IMR-90 (cell line): ENCODE data around the gene ORC5. TPM values are rescaled to one million over a fixed set of nuclear protein-coding genes. Genes with fewer than 3 reads are reported as not detected.

Source experiments
- ATAC-seq: fragments of 200-7000 bp; cut with Tn5 transposase; 2 replicates; pipeline ENCODE4 v1.9.1; 2020; ENCODE audit warnings: low read depth, mild to moderate bottlenecking, moderate library complexity
- BruUV-seq: library from RNA; stranded (reverse); fragments of 400-500 nt; replicated peaks from 2 replicates; lab custom pipeline; 2021; lab: Mats Ljungman, UMichigan
- CTCF ChIA-PET: fragments of 300-600 bp; formaldehyde crosslinking; extraction: SDS; loops from one replicate; lab custom pipeline; 2021; ENCODE audit warnings: antibody characterized with exemption; lab: Yijun Ruan, JAX
- POLR2A ChIA-PET: fragments of 300-600 bp; sonication (Branson Sonifier 250); formaldehyde crosslinking; loops from one replicate; lab custom pipeline; 2022; ENCODE audit warnings: antibody characterized with exemption; ENCODE audit not compliant: unreplicated experiment; lab: Charles Lee
- DNase-seq: peaks from one replicate; pipeline ENCODE4 v3.0.0; 2013
- H2AFZ ChIP-seq: replicated peaks from 2 replicates; pipeline ENCODE3; 2013; ENCODE audit warnings: low read length, mild to moderate bottlenecking; ENCODE audit not compliant: poor library complexity
- H2AK5ac ChIP-seq: 2 replicates; pipeline ENCODE4 v1.6.1; 2013; ENCODE audit warnings: low read depth, low read length, inconsistent platforms
- H2AK9ac ChIP-seq: replicated peaks from 2 replicates; pipeline ENCODE3; 2013; ENCODE audit warnings: mild to moderate bottlenecking, low read depth, low read length, moderate library complexity; ENCODE audit not compliant: poor library complexity
- H2BK120ac ChIP-seq: 2 replicates; pipeline ENCODE4 v1.6.1; 2013; ENCODE audit warnings: low read depth, low read length, inconsistent platforms
- H2BK15ac ChIP-seq: 3 replicates; pipeline ENCODE4 v1.6.1; 2013; ENCODE audit warnings: low read depth, low read length, inconsistent platforms
- H2BK20ac ChIP-seq: 2 replicates; pipeline ENCODE4 v1.6.1; 2013; ENCODE audit warnings: low read depth, mild to moderate bottlenecking, inconsistent platforms, low read length, moderate library complexity
- H2BK5ac ChIP-seq: 2 replicates; pipeline ENCODE4 v1.6.1; 2013; ENCODE audit warnings: mild to moderate bottlenecking, low read depth, low read length, inconsistent platforms; ENCODE audit not compliant: poor library complexity, severe bottlenecking
- H3K14ac ChIP-seq: replicated peaks from 2 replicates; pipeline ENCODE4 v1.6.1; 2013; ENCODE audit warnings: low read depth, low read length, inconsistent platforms
- H3K18ac ChIP-seq: 2 replicates; pipeline ENCODE4 v1.6.1; 2013; ENCODE audit warnings: low read depth, low read length, control low read depth
- H3K23ac ChIP-seq: 2 replicates; pipeline ENCODE4 v1.6.1; 2013; ENCODE audit warnings: low read depth, low read length, inconsistent platforms
- H3K27ac ChIP-seq: 2 replicates; pipeline ENCODE4 v1.5.1; 2013; ENCODE audit warnings: mild to moderate bottlenecking, control low read depth, low read length; ENCODE audit not compliant: insufficient read depth
- H3K27me3 ChIP-seq: 2 replicates; pipeline ENCODE4 v1.6.1; 2013; ENCODE audit warnings: low read length; ENCODE audit not compliant: control insufficient read depth, insufficient read depth
- H3K36me3 ChIP-seq: 2 replicates; pipeline ENCODE4 v1.6.1; 2013; ENCODE audit warnings: low read length, mixed read lengths; ENCODE audit not compliant: control insufficient read depth, insufficient read depth
- H3K4ac ChIP-seq: 2 replicates; pipeline ENCODE4 v1.6.1; 2013; ENCODE audit warnings: low read depth, low read length, inconsistent platforms
- H3K4me1 ChIP-seq: 2 replicates; pipeline ENCODE4 v1.6.1; 2013; ENCODE audit warnings: low read length, mixed read lengths; ENCODE audit not compliant: control insufficient read depth, insufficient read depth
- H3K4me2 ChIP-seq: 2 replicates; pipeline ENCODE4 v1.6.1; 2013; ENCODE audit warnings: low read depth, mild to moderate bottlenecking, control low read depth, low read length, moderate library complexity
- H3K4me3 ChIP-seq: 2 replicates; pipeline ENCODE4 v1.5.1; 2013; ENCODE audit warnings: low read depth, mild to moderate bottlenecking, control low read depth, low read length, moderate library complexity; ENCODE audit not compliant: insufficient read depth
- H3K56ac ChIP-seq: 2 replicates; pipeline ENCODE4 v1.6.1; 2013; ENCODE audit warnings: low read length, inconsistent platforms; ENCODE audit not compliant: insufficient read depth; ENCODE audit errors: extremely low read depth
- H3K79me1 ChIP-seq, 2 experiments: 2 replicates each; pipeline ENCODE4 v1.6.1; 2013; ENCODE audit warnings: low read length in 2 of 2, inconsistent platforms in 1 of 2, low read depth in 1 of 2
- H3K9ac ChIP-seq: 2 replicates; pipeline ENCODE4 v1.6.1; 2013; ENCODE audit warnings: low read depth, low read length, control low read depth
- H3K9me1 ChIP-seq: 2 replicates; pipeline ENCODE4 v1.6.1; 2013; ENCODE audit warnings: low read length, inconsistent platforms; ENCODE audit not compliant: insufficient read depth
- H3K9me3 ChIP-seq: 2 replicates; pipeline ENCODE4 v1.6.1; 2013; ENCODE audit warnings: low read length; ENCODE audit not compliant: control insufficient read depth, insufficient read depth
- H4K20me1 ChIP-seq: 2 replicates; pipeline ENCODE4 v1.6.1; 2013; ENCODE audit warnings: low read length, inconsistent platforms; ENCODE audit not compliant: insufficient read depth
- H4K5ac ChIP-seq: 2 replicates; pipeline ENCODE4 v1.6.1; 2013; ENCODE audit warnings: mild to moderate bottlenecking, low read depth, low read length, control low read depth
- H4K8ac ChIP-seq, 2 experiments: 2 replicates each; pipeline ENCODE4 v1.6.1; 2013; ENCODE audit warnings: low read depth in 2 of 2, low read length in 2 of 2, control low read depth in 1 of 2, inconsistent platforms in 1 of 2
- H4K91ac ChIP-seq: 2 replicates; pipeline ENCODE4 v1.6.1; 2013; ENCODE audit warnings: low read depth, low read length, inconsistent platforms; ENCODE audit not compliant: insufficient read depth
- BHLHE40 ChIP-seq: fragments of 150-350 bp; IDR thresholded peaks from 2 replicates; pipeline ENCODE4 v1.6.1; 2016; ENCODE audit warnings: mild to moderate bottlenecking, low read depth, low read length
- CEBPB ChIP-seq: IDR thresholded peaks from 2 replicates; pipeline ENCODE4 v1.6.1; 2012; ENCODE audit warnings: low read depth, low read length, improper control_type of control experiment
- CHD1 ChIP-seq: IDR thresholded peaks from 2 replicates; pipeline ENCODE4 v1.6.1; 2012; ENCODE audit warnings: low read depth, low read length, improper control_type of control experiment
- MAZ ChIP-seq: IDR thresholded peaks from 2 replicates; pipeline ENCODE4 v1.6.1; 2012; ENCODE audit warnings: low read depth, mild to moderate bottlenecking, low read length, improper control_type of control experiment, moderate library complexity, borderline replicate concordance
- MXI1 ChIP-seq: IDR thresholded peaks from 2 replicates; pipeline ENCODE4 v1.6.1; 2012; ENCODE audit warnings: low read depth, mild to moderate bottlenecking, low read length, moderate library complexity, borderline replicate concordance
- NFE2L2 ChIP-seq: fragments of 150-350 bp; IDR thresholded peaks from 2 replicates; pipeline ENCODE4 v1.6.1; 2016; ENCODE audit warnings: low read depth, mild to moderate bottlenecking, low read length
- POLR2A ChIP-seq: IDR thresholded peaks from 2 replicates; pipeline ENCODE4 v1.6.1; 2012; ENCODE audit warnings: mild to moderate bottlenecking, low read depth, low read length
- RAD21 ChIP-seq: IDR thresholded peaks from 2 replicates; pipeline ENCODE4 v1.6.1; 2012; ENCODE audit warnings: low read length, improper control_type of control experiment
- RCOR1 ChIP-seq: IDR thresholded peaks from 2 replicates; pipeline ENCODE4 v1.6.1; 2012; ENCODE audit warnings: mild to moderate bottlenecking, low read length, improper control_type of control experiment; ENCODE audit not compliant: insufficient replicate concordance
- RFX5 ChIP-seq: IDR thresholded peaks from 2 replicates; pipeline ENCODE4 v1.8.0; 2012; ENCODE audit warnings: low read depth, mild to moderate bottlenecking, low read length, moderate library complexity
- SMC3 ChIP-seq: fragments of 150-350 bp; IDR thresholded peaks from 2 replicates; pipeline ENCODE4 v1.6.1; 2016; ENCODE audit warnings: low read depth, mild to moderate bottlenecking, antibody characterized with exemption, low read length, moderate library complexity
- WGBS, 2 experiments: methylation state at CpG; one replicate each; pipeline versions ENCODE4 v1.1.5 to v1.1.7; 2013; ENCODE audit warnings: missing lambda C conversion rate in 2 of 2; ENCODE audit not compliant: insufficient read length in 1 of 2; ENCODE audit errors: extremely low coverage in 2 of 2; 5-methylcytosine and 5-hydroxymethylcytosine counted together
- dilution Hi-C: fragments of 300-500 bp; cut with HindIII; formaldehyde crosslinking; loops from one replicate; pipeline ENCODE4 v1.14.3; 2018; ENCODE audit warnings: low sequenced_read_pairs; ENCODE audit not compliant: unreplicated experiment
- in situ Hi-C: fragments of 300-500 bp; cut with MboI; formaldehyde crosslinking; loops from 3 replicates; pipeline ENCODE4 v1.14.3; 2019; ENCODE audit warnings: low sequenced_read_pairs, inconsistent platforms, mixed read lengths
- intact Hi-C: fragments of 100-400 bp; cut with micrococcal nuclease; formaldehyde crosslinking; loops from 2 replicates; pipeline ENCODE4 v1.10.0; 2022
- polyA plus RNA-seq, 3 experiments: library from polyadenylated mRNA; depleted of rRNA; stranded (reverse); fragments of >200 nt; gene quantifications; 2 replicates each; pipeline ENCODE4 v1.2.3, GENCODE V29; 2012; ENCODE audit warnings: low replicate concordance in 1 of 3
- total RNA-seq: library from RNA; depleted of rRNA; stranded (reverse); fragments of >200 nt; gene quantifications from 2 replicates; pipeline ENCODE4 v1.2.3, GENCODE V29; 2012
- TF ChIP-seq, protein P1 (sequence below): fragments of 150-350 bp; IDR thresholded peaks from 2 replicates; pipeline ENCODE4 v1.6.1; 2017; ENCODE audit warnings: mild to moderate bottlenecking, antibody characterized with exemption, low read length, low read depth
- TF ChIP-seq, protein P2 (sequence below): conservative IDR thresholded peaks from 2 replicates; pipeline ENCODE4 v1.5.1; 2012; ENCODE audit warnings: mild to moderate bottlenecking, low read depth, low read length, improper control_type of control experiment
- TF ChIP-seq, protein P3 (sequence below): fragments of 150-350 bp; IDR thresholded peaks from 2 replicates; pipeline ENCODE4 v1.6.1; 2016; ENCODE audit warnings: low read depth, mild to moderate bottlenecking, low read length, moderate library complexity, borderline replicate concordance

ORC5 gene
- total and polyA plus RNA-seq, 2 of the 4 experiments (the other 2 are of a cell fraction), result 7.9 to 18.8 TPM

DNA sequence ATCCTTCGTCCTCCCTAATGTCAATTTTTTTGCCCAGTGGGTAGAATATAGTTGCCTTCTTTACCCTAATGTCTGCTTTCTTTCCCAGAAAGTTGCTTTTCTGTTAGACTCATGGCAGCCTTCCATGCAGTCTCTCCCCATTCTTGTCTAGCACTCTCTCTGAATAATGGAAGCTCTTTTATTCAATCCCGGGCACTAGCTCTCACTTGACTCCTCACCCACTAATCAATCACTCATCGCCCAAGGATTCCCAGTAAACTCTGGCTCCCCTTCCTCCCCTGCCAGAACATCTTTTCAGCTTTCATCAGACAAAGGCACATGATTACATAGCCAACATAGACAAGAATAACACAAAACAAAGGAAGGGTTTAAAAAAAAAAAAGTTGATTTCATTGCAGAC lies 118.2 kb downstream of the ORC5 start:
- ChIA-PET CTCF (interaction anchor here (0.7 kb wide), 2 partner anchors 12 to 14 kb away, joined by 3 to 4 read pairs; no protein-coding TSS in a partner anchor), POLR2A (no interaction called here)
- H2BK5ac ChIP-seq, result no peak overlapping the region

More for the DNA sequence above, 118.2 kb downstream of the ORC5 start:
- Histone ChIP-seq H4K8ac (no peak overlapping the region), H4K20me1 (no peaks in the 10 kb centered on the region), H2BK20ac (no peak overlapping the region), H3K18ac (no peak overlapping the region), H3K79me1 (no peaks in the 10 kb centered on the region), H3K4ac (no peak overlapping the region), H3K56ac (no peak overlapping the region), H2AK5ac (no peak overlapping the region), H3K9ac (no peak overlapping the region), H2AK9ac (no peak overlapping the region), H3K9me1 (no peaks in the 10 kb centered on the region), H3K23ac (no peak overlapping the region), H3K4me1 (no peaks in the 10 kb centered on the region), H4K91ac (no peak overlapping the region), H4K5ac (no peak overlapping the region), H3K27ac (no peak overlapping the region), H3K4me3 (no peak overlapping the region), H3K14ac (no peak overlapping the region), H3K36me3 (no peaks in the 10 kb centered on the region), H2BK15ac (no peak overlapping the region), H2AFZ (no peak overlapping the region), H2BK120ac (no peak overlapping the region), H3K4me2 (no peak overlapping the region), H3K9me3 (no peaks in the 10 kb centered on the region), H3K27me3 (peaks cover 3% of the 10 kb centered on the region; the same call in 1 of the 2 replicates)
- no TSS peak for BruUV-seq
- WGBS, 2 experiments, result no CpG with 5 or more reads among the region's 3 CpGs
- ATAC-seq, result no peak
- dilution Hi-C loops, result no loop called here
- TF ChIP-seq MAZ (no peak), CEBPB (no peak), RAD21 (no peak), MXI1 (no peak), CHD1 (no peak), RCOR1 (no peak), RFX5 (no peak), BHLHE40 (no peak), SMC3 (no peak), POLR2A (no peak), NFE2L2 (no peak)
- TF ChIP-seq, protein P1, sequence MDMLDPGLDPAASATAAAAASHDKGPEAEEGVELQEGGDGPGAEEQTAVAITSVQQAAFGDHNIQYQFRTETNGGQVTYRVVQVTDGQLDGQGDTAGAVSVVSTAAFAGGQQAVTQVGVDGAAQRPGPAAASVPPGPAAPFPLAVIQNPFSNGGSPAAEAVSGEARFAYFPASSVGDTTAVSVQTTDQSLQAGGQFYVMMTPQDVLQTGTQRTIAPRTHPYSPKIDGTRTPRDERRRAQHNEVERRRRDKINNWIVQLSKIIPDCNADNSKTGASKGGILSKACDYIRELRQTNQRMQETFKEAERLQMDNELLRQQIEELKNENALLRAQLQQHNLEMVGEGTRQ, result no peak
- TF ChIP-seq, protein P2, sequence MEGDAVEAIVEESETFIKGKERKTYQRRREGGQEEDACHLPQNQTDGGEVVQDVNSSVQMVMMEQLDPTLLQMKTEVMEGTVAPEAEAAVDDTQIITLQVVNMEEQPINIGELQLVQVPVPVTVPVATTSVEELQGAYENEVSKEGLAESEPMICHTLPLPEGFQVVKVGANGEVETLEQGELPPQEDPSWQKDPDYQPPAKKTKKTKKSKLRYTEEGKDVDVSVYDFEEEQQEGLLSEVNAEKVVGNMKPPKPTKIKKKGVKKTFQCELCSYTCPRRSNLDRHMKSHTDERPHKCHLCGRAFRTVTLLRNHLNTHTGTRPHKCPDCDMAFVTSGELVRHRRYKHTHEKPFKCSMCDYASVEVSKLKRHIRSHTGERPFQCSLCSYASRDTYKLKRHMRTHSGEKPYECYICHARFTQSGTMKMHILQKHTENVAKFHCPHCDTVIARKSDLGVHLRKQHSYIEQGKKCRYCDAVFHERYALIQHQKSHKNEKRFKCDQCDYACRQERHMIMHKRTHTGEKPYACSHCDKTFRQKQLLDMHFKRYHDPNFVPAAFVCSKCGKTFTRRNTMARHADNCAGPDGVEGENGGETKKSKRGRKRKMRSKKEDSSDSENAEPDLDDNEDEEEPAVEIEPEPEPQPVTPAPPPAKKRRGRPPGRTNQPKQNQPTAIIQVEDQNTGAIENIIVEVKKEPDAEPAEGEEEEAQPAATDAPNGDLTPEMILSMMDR, result no peak
- TF ChIP-seq, protein P3, sequence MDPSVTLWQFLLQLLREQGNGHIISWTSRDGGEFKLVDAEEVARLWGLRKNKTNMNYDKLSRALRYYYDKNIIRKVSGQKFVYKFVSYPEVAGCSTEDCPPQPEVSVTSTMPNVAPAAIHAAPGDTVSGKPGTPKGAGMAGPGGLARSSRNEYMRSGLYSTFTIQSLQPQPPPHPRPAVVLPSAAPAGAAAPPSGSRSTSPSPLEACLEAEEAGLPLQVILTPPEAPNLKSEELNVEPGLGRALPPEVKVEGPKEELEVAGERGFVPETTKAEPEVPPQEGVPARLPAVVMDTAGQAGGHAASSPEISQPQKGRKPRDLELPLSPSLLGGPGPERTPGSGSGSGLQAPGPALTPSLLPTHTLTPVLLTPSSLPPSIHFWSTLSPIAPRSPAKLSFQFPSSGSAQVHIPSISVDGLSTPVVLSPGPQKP, result no peak
- intact Hi-C loops, result loop anchor here (5.0 kb wide), 1 partner anchor 92 kb away; no protein-coding TSS in a partner anchor
- no peak for DNase-seq
- in situ Hi-C loops, result no loop called here
